Measurements from ENCODE around the gene IL19.

GRCh38 chr1:206785182-206785765 is 14.7 kb downstream of the IL19 start:
- TF ChIP-seq POLR2A (IDR thresholded peaks at IDR 0.05) (no peak), EP300 (IDR thresholded peaks at IDR 0.05) (no peak)
